GM21576 (cell line): ENCODE results near the gene NLRC3.

ENCODE experiments used
- ATAC-seq: cut with Tn5 transposase; IDR thresholded peaks from one replicate; pipeline ENCODE4 v1.9.1; 2021; ENCODE audit warnings: mild to moderate bottlenecking, moderate library complexity; ENCODE audit not compliant: unreplicated experiment

Gene NLRC3

DNA sequence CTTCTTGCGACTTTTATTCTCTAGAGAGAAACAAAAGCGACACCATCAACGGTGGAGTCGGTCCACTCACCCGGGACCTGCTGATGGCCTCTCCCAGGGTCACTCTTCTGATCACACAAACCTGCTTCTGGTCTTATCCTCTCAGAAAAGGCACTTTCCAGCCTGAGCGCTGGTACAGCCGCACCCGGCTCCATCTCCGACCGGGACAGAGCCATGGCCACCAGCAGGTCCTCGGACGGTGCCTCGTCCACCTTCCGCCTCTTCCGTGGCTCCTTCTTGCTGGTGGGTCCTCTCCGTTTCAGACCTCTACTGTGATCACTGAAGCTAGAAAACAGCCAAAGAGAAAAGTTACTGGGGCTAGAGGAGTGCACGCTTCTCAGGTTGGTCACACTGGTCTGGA, 20.5 kb upstream of the NLRC3 start:
- no peak for ATAC-seq

DNA sequence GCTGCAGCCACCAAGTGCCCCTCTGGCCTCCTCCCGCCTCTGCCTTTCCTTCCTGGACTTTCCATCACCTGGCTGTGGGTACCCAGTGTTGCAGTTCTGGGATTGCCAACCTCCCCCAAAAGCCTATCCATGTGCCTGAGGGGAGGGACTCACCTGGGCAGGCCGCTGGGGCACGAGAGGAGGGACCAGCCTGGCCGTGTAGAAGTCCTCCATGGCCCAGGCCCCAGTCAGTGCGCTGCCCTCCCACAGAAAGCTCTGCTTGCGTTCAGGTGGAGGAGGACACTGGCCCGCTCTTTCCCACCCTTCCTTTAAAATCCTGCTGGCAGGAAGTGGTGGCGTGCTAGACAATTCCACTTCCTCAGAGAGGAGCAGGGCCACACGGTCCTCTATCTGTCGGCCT, 20.0 kb upstream of the NLRC3 start:
- ATAC-seq, result no peak

DNA sequence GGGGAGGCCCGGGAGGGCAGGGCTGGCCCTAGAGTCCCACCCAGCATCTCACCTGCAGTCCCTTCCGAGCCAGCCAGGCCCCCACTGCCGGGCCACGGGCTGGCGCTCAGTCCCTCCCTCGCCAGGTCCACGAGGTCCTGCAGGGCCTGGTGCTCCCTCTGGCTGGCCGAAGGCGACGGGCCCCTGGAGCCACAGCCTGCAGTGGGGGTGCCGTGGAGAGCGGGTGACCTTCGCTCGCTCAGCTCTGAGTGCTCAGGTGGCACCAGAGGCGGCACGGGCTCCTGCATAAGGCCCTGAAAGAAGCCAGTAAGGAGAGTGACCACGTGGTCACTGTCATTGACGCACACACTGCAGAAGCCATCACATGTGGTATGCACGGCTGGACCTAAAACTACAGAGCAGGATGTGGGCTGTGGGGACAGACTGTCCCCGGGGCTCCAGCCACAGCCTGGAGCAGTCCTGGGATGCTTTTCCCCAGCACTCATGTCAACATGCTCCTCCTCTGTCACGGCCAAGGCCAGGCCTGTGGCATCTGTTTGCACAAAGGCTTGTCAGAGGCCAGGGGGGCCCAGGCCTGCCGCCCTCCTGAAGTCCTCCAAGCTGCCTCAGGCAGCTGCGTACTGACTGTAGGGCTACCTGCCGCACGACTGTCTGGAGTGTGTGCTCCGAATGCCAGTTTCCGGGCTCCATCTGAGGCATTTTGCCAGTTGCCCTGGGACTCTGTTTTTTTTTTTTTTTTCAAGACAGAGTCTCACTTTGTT, 19.1 kb upstream of the NLRC3 start:
- no peak for ATAC-seq

DNA sequence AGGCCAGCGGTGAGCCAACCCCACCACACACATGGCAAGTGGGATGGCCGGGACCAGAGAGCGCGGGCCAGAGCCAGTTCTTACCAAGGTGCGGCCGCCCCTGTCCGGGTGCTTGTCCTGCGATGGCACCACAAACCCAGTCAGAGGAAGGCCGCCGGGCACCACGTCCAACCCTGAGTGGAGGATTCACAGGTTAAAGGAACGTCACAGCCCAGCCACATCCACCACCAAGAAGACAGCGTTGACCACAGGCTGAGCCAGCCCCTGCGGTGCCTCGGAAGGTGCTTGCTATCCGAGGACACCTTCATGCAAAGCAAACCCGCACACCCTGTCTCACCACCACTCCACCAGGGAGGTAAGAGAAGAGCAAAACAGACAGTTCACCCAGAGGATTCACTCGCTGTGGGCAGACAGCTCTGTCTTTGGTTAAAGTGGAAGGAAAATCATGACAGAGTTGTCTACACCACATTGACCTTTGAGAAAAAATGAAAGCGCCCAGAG, 18.4 kb upstream of the NLRC3 start:
- no peak for ATAC-seq

DNA sequence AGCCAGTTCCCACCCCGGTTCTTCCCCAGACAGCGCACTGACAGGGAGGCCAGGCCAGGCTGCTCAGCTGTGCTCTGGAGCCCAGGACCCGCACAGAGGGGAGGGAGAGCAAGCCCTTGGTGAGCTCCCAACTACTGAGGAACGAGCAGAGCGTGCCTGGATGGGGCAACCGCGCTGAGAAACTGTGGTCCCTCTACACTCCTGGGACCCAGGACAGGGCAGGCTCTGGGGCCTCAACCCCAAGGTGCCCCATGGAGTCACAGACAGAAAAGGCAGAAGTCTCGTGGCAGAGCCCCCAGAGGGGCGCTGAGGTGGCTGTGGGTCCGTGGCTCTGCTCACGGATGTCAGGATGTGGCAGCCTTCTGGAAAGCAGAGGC, 17.9 kb upstream of the NLRC3 start:
- no peak for ATAC-seq

DNA sequence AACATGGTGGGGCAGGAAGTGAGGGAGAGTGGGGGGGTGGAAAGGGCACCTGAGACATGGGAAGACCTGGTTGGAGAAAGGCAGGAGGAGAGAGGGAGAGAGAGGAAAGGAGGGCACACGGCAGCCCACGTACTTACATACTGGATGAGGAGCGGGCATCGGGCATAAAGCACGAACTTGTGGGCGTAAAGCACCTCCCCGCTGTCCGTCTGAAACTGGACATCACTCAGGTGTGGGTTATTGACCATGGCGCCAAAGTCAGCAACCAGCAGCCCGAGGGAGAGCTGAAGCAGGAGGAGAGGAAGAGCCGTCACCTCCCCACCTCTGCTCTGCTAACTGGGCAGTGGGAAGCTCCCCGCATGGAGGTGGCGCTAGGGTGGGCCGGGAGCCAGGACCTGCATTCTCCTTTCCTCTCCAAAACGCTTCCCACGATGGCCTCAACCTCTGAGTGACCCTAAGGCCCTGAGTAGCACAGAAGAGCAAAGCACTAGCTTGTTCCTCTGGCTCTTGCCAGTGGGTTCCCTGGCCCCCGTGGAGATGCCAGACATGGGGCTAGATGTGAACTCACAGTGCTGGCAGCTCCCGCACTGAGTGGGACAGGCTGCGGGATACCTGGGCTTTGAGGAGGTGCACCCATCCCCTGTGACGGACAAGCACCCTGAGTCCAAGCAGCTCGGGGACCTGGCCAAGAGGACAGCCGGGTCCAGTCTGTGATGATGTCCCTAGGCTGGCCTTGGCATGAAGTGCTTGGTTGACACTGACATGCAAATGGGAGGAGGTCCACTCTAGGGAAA, 17.3 kb upstream of the NLRC3 start:
- ATAC-seq, result no peak

DNA sequence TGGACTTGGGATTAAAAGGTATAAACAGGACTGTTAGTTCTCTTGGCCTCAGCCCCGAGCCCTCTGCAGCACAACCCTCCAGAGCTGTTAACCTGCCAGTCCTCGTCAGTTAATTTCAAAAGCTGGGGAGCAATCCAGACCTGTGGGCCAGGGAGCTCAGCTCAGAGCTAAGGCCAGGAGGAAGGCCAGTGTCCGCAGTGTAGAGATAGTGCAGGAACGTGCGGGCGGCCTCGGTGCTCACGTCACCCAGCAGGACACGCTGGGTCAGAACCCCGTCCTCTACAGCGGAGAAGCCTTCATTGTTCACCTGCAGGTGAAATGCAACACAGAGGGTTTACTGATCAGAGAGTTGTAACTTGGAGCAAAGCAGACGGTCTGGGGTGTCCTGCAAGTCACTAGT, 15.4 kb upstream of the NLRC3 start:
- ATAC-seq, result no peak

DNA sequence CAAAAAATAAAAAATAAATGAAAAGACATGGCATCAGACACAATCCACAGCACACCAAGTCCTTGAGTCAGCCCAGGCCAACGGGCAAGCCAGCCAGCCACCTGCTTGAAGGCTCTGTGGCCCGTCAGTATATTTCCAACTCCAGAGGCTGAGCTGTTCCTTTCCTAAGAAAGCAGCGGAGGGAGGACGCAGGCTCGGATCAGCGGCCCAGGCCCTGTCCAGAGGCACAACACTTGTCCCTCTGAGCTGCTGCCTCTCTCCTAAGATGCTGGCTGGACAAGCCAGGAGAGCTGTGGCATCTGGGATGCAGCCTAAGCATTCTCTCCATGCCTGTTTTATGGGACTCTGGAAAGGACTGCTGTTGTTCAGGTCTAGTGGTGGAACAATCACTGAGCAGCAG, 14.8 kb upstream of the NLRC3 start:
- ATAC-seq, result no peak

DNA sequence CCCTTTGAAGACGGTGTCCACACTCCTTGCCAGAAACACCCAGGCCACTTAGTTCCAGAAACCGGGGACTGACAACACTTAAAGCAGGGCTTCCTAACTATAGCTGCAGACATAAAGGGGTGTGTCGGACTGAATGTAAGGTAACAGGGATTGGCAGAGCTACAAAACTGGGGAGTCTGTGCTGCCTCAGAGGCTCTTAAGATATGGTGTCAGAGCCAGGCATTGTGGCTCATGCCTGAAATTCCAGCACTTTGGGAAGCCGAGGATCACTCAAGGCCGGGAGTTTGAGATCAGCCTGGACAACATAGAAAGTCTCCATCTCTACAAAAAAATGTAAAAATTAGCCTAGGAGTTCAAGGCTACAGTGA, 14.2 kb upstream of the NLRC3 start:
- ATAC-seq, result no peak

DNA sequence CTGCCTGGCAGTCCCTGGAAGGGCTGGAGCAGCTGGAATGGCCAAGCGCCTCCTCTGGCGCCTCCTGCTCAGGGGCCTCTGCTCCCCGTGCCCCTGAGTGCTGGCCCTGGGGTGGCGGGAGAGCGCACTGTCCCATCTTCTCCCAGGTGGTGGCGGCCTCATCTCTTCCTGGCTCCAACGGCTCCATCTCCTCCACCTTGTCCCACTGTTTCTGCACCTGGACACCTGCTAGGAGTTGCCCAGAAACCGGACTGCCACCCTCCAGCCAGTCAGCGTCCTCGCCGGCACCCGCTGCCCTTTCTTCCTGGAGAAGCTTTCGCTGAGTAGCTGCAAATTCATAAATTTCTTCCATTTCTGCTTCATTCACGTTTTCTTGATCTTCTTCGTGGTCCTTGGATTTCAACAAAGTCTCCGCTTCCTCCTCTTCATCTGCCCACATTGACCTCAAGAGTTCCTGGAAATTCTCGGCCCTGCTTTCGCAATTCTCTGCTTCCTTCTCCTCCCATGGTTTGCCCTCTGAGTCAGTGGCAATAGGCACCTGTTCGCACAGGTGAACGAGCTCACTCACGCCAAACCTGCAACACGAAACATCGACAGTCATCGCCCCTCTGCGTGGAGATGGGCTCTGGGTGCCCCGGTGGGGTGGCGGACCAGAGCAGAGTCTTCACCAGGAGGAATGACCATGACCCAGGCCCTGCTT, 13.7 kb upstream of the NLRC3 start:
- ATAC-seq, result no peak

DNA sequence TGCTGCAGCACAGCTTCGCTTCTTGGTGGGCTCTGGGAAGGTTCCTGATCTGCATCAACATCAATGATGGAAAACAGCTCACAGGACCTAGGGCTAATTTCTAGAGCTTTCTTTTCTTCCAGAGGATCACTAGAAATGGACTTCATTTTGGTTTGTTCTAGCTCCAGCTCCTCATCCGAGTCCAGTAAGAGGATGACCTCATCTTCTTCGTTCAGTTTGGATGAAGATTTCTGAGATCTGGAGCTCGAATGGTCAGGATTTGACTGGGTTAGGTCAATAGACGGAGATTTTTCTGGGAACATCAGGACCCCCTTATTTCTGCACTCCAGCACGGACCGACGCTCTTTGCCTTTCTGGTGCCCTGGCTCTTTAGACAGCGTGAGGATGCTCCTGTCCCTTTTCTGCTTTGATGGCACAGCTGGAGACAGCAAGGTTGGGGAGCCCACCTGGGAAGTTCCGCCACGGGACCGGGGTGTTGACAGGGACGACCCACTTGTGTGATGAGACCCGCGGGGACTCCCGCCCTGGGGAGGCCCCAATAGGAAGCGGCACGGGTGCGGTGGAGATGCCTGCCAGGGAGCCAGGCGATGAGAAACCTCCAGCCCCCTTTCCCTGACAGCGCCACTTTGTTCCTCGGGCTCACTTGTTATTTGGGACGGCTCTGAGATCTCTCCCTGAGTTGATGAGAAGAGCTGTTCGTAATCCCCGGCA, 12.9 kb upstream of the NLRC3 start:
- no peak for ATAC-seq

DNA sequence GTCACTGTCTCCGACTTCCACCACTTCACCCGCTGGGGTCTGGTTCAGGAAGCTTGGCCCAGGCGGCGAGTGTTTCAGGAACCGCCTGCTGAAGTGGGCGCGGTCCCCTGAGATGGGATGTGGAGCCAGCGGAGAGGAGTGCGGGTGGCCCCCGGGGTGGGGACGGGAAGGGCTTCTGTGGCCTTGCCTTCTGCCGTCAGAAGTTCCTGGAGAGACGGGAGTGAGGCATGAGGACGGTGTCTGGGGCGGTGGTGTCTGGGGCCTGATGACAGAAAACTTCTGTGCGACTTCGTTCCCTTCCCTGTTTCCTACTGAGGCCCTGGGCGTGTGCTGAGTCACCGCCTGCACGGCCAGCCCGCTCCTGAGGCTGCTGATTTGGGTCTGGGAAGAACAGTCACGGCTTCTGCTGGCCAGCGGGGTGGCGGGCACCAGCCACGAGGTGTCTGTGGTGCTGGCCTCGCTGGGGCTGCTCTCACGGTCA, 12.3 kb upstream of the NLRC3 start:
- ATAC-seq, result no peak

DNA sequence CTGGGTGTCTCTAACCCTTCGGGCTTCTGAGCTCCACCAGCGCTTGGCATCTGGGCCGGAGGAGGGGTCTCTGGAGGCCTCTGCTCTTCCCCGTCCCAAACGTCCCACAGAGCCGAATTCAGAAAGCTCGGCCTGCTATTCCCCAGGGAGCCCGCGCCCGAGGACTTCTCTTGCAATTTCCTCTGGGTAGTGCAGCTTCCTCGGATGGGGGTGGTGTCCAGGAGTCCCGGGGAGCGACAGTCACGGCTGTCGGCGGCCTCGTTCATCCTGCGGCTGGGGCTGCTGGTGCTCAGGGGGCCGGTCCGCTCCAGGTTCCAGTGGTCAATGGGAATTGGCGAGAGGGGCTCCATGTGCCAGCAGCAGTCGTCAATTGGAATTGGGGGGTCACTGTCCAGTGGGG, 11.8 kb upstream of the NLRC3 start:
- ATAC-seq, result no peak

DNA sequence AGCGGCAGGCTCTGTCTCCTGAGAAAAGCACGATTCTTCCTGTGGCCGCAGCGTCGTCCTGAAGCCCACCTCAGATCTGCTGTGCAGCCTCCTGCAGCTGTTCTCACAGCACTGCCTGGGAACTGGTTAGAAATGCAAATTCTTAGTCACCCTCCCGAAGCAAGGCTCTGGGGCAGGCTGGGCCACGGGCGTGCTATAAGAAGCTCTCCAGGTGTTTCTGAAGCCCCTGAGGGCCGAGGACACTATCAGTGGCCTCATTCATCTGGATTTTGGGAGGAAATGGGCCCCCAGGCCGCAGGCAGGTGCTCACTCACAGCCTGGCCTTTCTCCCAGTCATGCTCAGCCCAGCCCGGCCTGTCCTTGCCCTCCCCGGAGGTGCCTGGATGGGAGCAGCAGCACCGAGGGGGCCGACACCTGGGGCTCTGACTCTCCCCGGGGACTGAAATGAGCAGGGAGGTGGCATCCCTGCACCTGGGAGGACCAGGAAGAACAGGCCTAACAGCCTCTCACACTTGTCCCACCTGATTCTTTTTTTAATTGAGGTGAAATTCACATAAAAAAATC, 10.4 kb upstream of the NLRC3 start:
- peak; percentile 53 for ATAC-seq

DNA sequence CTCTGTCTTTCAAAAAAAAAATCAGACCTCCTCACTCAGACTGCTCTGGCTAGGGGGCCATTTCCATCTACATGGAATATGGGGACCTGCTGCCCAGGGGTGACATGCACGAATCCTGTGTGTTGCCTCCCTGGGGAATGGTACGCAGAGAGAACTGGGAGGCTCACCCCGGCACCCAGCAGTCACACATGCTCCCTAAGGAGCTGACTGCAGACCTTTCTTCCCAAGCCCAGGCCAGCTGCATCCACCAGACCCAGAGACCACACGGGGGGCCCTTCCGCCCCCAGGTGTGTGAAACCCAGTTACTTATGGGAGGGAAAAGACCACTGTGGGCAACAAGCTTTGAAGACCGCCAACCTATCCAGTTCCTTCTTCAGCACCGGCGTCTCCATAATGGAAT, 7.2 kb upstream of the NLRC3 start:
- ATAC-seq, result no peak

DNA sequence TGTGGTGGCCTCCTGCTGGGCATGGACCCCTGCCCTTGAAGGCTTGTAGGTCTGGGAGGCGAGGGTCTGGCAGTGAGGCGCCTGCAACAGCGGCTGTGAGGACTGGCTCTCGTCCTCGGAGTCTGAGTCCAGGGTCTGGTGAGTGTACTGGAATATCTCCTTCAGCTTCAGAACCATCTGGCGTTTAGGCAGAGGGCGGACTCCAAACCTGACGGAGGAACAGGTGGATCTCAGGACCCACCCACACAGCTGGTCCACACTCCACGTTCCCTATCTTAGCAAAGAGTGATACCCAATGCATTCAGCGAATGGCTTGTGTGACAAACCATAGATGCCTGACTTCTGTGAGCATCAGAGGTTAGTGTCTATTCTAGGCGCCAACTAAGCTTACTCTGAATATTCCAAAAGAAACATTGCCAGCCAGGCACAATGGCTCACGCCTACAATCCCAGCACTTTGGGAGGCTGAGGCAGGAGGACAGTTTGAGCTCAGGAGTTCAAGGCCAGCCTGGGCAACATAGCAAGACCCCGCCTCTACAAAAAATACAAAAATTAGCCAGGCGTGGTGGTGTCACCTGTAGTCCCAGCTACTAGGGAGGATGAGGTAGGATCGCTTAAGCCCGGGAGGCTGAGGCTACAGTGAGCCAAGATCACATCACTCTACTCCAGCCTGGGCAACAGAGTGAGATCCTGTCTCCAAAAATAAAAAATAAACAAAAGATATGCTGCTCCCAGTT, 6.3 kb upstream of the NLRC3 start:
- no peak for ATAC-seq

DNA sequence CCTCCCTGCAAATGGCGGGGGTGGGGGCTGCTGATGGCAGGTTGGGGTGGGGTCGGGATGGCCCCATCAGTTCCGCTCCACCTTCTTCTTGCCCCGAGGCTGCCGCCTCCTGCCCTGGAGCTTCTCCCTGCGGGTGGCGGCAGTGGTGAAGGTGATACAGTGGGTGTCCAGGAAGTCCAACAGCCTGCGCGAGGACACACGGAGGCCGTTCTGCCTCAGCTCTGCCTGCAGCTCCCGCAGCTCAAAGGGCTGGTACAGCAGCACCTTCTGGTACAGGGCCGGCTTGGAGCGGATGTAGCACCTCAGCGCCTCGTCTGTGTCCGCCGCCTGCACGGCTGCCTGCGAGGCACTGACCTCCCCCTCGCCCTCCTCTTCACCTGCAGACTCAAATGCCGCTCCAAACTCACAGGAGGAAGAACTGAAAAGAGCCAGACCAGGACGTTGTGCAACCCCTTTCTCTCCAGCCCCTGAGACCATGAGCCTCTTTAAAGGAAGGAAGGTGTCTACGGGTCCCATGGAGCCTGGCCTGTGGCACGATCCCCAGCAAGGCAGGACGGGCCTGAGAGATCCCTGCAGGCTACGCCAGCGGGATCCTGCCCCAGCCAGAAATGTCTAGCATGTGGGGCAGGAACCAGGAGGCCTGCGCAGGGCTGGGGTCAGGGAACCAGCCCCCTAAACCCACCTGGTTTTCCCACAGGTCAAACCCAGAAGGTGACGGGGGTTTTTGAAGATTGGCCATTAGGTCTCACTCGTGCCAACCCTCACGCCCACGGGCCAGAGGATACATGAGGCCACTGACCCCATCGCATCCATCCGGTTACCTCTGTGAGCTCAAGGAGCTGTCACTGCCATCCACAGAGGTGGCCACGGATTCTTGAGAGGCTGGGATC, 5.3 kb upstream of the NLRC3 start:
- no peak for ATAC-seq

DNA sequence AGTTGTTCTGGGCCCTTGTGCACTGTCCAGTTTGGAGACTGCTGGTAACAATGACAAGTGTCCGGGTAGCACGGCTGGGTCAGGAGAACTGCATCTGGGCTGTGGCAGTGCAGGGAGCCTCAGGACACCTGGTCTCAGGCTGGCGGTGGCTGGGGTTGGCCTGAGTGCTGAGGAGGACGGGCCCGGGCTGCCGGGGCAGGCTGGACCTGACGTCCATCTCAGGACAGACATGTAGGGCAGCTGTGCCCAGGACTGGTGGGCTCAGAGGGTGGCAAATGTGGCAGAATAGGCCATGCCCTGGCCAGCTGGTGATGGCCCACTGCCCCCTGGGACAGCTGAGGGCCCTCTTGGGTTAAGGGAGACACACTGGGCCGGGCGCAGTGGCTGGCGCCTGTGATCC, 4.2 kb upstream of the NLRC3 start:
- ATAC-seq, result no peak

DNA sequence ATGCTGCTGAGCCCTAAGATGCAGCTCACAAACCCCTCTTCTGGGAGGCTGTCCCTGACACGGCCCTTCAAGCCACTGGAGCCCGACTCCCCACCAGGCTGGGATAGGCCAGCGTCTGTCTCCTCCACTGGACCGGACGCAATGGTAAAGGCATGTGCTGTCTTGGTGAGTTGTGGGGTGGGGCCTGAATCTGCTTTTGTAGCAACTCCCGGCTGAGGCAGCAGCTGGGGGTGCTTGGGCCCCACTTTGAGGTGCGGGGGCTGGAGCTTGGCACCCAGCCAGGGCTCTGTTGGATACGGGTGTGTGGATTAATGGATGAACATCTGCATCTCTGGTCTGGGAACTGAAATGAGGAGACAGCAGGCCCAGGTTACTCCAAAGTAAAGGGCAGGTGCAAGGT, 3.5 kb upstream of the NLRC3 start:
- ATAC-seq, result no peak
